Ascending aorta (tissue), 2 donors: ENCODE data around the gene HDHD3. TPM values are rescaled to one million over a fixed set of nuclear protein-coding genes. Genes with fewer than 3 reads are reported as not detected.

Experiments used
- DNase-seq, 2 donors: peaks; one replicate each; pipeline ENCODE4 v3.0.0-alpha.2; 2019; ENCODE audit warnings: low spot score in 2 of 2
- H3K27ac ChIP-seq, 2 donors: fragments of 200-600 bp; sonication (generic); one replicate each; pipeline ENCODE4 v1.5.1; 2016 to 2017; ENCODE audit warnings: mild to moderate bottlenecking in 1 of 2
- H3K27me3 ChIP-seq: fragments of 200-600 bp; sonication (generic); one replicate; pipeline ENCODE4 v1.5.1; 2017
- H3K36me3 ChIP-seq, 2 donors: fragments of 200-600 bp; sonication (generic); one replicate each; pipeline ENCODE4 v1.5.1; 2016
- H3K4me1 ChIP-seq, 2 donors: fragments of 200-600 bp; sonication (generic); one replicate each; pipeline ENCODE4 v1.5.1; 2016 to 2017; ENCODE audit warnings: mild to moderate bottlenecking in 1 of 2
- H3K4me3 ChIP-seq, 2 donors: fragments of 200-600 bp; sonication (generic); one replicate each; pipeline ENCODE4 v1.5.1; 2016 to 2017; ENCODE audit warnings: mild to moderate bottlenecking in 1 of 2
- H3K9me3 ChIP-seq, 2 donors: fragments of 200-600 bp; sonication (generic); one replicate each; pipeline ENCODE4 v1.5.1; 2016
- CTCF ChIP-seq, 3 experiments: fragments of 200-600 bp in 2 of 3; fragments of 450-650 bp in 1 of 3; sonication (generic) in 2 of 3; IDR thresholded peaks; one replicate each; pipeline ENCODE4 v1.5.1; 2016 to 2019; ENCODE audit warnings: antibody characterized with exemption in 3 of 3, mild to moderate bottlenecking in 1 of 3, moderate library complexity in 1 of 3
- intact Hi-C: fragments of 100-400 bp; cut with DNase I; formaldehyde crosslinking; loops from one replicate; pipeline ENCODE4 v1.15.1; 2023
- total RNA-seq: library from RNA; depleted of rRNA; stranded (reverse); fragments of >200 nt; gene quantifications from one replicate; pipeline ENCODE4 v1.1.0, GENCODE V29; 2016

The HDHD3 gene
- total RNA-seq, 1 donor from 2014 or later = 16.5 TPM

- Histone ChIP-seq H3K4me1 (no peaks in the 10 kb centered on the region), H3K27ac (no peak overlapping the region), H3K9me3 (no peaks in the 10 kb centered on the region), H3K27me3 (no peaks in the 10 kb centered on the region), H3K4me3 (no peak overlapping the region), H3K36me3 (no peaks in the 10 kb centered on the region)
- TF ChIP-seq CTCF (IDR thresholded peaks at IDR 0.05) = no peak
- intact Hi-C loops = no loop called here
- no peak for DNase-seq
These were observed 15.3 kb downstream of the HDHD3 start for GRCh38 chr9:113361304-113362018.

DNA sequence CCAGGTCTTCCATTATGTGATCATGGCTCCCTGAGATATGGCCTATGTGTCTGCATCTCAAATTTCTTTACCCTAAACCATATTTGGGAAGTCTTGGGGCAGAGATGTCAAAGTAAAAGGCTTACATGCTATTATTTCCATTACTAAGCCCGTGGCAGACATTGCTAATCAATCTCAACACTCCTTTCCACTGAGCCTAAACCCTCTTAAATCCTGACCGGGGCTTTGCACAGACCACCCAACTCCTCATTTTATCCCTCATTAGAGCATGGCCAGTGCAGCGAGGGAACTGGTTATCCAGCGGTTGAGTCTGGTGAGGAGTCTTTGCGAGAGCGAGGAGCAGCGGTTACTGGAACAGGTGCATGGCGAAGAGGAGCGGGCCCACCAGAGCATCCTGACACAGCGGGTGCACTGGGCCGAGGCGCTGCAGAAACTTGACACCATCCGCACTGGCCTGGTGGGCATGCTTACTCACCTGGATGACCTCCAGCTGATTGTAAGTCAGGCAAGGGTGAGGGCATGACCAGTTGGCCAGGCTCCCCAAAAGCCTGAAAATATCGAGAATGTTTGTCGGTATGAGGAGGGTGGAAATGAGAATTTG is 16.4 kb downstream of the HDHD3 start:
- no peak for TF ChIP-seq CTCF (IDR thresholded peaks at IDR 0.05)
- Histone ChIP-seq H3K4me1 (no peaks in the 10 kb centered on the region), H3K4me3 (no peak overlapping the region), H3K27ac (no peak overlapping the region), H3K9me3 (no peaks in the 10 kb centered on the region), H3K27me3 (no peaks in the 10 kb centered on the region), H3K36me3 (no peaks in the 10 kb centered on the region)
- DNase-seq = no peak
- intact Hi-C loops = no loop called here

DNA sequence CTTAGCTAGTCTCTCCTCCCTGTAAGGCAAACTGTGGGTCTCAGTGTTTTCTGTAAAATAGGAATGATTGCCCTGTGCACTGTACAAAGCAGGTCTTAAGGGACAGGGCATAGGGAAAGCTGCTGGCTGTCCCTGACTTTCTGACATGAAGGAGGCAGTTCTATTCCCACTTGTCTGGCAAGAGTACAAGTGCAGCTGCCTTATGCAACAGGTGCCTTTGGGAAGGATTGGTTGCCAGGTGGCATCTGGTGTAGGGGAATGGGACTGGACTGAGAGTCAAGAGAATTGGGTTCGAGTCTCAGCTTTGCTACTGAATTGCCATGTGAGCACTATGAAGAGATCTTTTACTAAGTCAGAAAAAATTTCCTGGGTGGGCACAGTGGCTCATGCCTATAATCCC is 17.4 kb downstream of the HDHD3 start:
- intact Hi-C loops = no loop called here
- DNase-seq = peak in 1 of 2 donors; percentile 19
- TF ChIP-seq CTCF (IDR thresholded peaks at IDR 0.05) = no peak
- no peaks in the 10 kb centered on the region for H3K9me3 ChIP-seq
- no peaks in the 10 kb centered on the region for H3K27me3 ChIP-seq
- no peak overlapping the region for H3K4me3 ChIP-seq
- no peaks in the 10 kb centered on the region for H3K4me1 ChIP-seq
- no peaks in the 10 kb centered on the region for H3K36me3 ChIP-seq
- H3K27ac ChIP-seq = no peak overlapping the region

DNA sequence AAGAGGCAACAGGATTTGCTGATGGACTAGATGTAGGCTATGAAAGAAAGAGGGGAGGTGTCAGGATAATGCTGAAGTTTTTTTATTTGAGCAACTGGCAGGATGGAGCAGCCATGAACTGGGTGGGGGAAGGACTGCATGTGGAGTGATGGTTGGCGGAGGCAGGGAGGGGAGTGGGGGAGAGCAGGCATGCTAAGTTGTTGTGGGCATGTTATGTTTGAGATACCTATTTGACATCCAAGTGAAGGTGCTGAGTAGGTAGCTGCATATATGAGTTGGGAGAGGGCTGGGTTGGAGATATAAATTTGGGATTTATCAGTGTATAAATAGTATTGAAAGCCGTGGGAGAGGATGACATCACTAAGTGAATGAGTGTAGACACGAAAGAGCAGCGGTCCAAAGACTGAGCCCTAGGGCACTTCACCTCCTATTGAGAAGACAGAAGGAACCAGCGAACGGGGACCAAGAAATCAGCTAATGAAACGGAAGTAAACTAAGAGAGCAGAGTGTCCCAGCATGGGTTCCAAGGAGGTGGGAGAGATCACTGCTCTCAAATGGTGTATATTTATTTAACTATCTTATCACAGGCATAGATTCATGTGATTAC is 20.0 kb downstream of the HDHD3 start:
- no peak for TF ChIP-seq CTCF (IDR thresholded peaks at IDR 0.05)
- Histone ChIP-seq H3K9me3 (no peaks in the 10 kb centered on the region), H3K4me3 (no peak overlapping the region), H3K27ac (no peak overlapping the region), H3K27me3 (no peaks in the 10 kb centered on the region), H3K36me3 (no peaks in the 10 kb centered on the region), H3K4me1 (no peaks in the 10 kb centered on the region)
- intact Hi-C loops = no loop called here
- peak in 1 of 2 donors; percentile 12 for DNase-seq

DNA sequence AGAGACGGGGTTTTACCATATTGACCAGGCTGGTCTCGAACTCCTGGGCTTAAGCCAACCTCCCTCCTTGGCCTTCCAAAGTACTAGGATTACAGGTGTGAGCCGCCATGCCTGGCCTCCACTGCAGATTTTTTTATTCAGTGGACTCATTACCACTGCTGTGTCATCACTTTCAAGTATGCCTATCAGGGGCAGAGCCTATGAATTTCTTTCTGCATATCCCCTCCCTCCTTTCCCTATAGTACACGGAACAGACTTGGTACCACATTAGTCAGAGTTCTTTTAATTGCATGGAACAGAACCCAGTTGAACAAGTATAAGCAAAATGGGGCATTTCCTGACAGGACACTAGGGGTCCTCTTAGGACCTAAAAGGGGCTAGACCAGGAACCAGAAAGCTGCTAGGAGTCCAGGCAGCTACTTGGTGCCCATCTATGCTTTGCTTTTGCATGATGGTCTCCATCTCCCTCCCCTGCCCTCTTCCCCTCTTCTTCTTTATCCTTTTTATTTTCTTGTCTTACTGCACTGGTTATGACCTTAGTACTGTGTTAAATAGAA is 21.7 kb downstream of the HDHD3 start:
- H3K27me3 ChIP-seq = no peaks in the 10 kb centered on the region
- peaks cover 0 to under 1% of the 10 kb centered on the region in 2 donors for H3K4me1 ChIP-seq
- no peak overlapping the region for H3K27ac ChIP-seq
- H3K4me3 ChIP-seq = no peak overlapping the region
- no peaks in the 10 kb centered on the region for H3K36me3 ChIP-seq
- no peak for DNase-seq
- intact Hi-C loops = no loop called here
- H3K9me3 ChIP-seq = no peaks in the 10 kb centered on the region
- no peak for TF ChIP-seq CTCF (IDR thresholded peaks at IDR 0.05)
